Measurements from ENCODE around the gene HSPBP1. TPM values are rescaled to one million over a fixed set of nuclear protein-coding genes. Genes with fewer than 3 reads are reported as not detected.

Gene HSPBP1, protein sequence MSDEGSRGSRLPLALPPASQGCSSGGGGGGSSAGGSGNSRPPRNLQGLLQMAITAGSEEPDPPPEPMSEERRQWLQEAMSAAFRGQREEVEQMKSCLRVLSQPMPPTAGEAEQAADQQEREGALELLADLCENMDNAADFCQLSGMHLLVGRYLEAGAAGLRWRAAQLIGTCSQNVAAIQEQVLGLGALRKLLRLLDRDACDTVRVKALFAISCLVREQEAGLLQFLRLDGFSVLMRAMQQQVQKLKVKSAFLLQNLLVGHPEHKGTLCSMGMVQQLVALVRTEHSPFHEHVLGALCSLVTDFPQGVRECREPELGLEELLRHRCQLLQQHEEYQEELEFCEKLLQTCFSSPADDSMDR
- total RNA-seq, result 10 to 100 TPM; 35.4 to 50.3 TPM

GRCh38 chr19:55279770-55280643 lies at the start of gene HSPBP1:
Gene HSPBP1 (minus strand): TSS chr19:55280110. CDS start chr19:55279608, 502 bp downstream.

GRCh38 chr19:55325172-55325571 lies 45.3 kb upstream of the HSPBP1 start, which contains the start of gene TMEM150B:
Gene TMEM150B (minus strand): TSS chr19:55325341. CDS start chr19:55321036, 4,305 bp downstream.

GRCh38 chr19:55283548-55284377 lies 3.9 kb upstream of the HSPBP1 start, which contains the start of gene BRSK1:
Gene BRSK1 (plus strand): TSS chr19:55283997. CDS start chr19:55284443, 446 bp downstream.

DNA sequence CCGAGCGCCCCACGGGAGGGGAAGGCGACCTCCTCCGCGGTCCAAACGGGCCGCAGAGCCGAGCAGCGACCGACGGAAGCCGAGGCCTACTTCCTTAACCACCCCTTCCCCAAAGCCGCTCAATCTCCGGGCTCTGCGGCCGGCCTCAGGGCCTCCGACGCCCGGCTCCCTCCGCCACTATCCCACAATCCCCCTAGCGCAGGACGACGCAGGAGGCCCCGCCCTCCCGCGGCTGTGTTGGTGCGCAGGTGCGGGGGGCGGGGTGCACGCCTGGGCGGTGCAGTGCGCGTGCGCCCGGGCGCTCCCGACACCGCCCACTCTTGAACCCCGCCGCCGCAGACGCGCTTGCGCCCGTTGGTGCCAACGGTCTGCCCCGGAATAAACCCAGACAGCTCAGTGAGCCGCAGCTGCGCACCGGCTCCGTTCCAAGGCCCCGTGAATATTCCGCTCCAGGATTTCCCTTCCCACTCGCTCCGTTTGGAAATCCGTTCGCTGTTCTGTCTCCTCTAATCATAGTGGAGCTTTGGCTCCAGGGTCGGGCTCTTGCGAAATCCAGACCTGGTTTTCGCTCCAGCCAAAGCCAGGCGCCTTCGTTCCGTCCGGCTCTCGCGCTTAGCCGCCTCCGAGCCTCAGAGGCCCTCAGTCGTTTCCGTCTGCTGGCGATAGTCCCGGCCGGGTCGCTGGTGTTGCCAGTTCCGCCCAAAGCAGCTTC lies 20.9 kb downstream of the HSPBP1 start, which contains the start of gene PPP6R1:
Gene PPP6R1 (minus strand): TSS at position 190 of the 712 bp plus-strand sequence. CDS start 11,914 bp downstream, outside the sequence.

DNA sequence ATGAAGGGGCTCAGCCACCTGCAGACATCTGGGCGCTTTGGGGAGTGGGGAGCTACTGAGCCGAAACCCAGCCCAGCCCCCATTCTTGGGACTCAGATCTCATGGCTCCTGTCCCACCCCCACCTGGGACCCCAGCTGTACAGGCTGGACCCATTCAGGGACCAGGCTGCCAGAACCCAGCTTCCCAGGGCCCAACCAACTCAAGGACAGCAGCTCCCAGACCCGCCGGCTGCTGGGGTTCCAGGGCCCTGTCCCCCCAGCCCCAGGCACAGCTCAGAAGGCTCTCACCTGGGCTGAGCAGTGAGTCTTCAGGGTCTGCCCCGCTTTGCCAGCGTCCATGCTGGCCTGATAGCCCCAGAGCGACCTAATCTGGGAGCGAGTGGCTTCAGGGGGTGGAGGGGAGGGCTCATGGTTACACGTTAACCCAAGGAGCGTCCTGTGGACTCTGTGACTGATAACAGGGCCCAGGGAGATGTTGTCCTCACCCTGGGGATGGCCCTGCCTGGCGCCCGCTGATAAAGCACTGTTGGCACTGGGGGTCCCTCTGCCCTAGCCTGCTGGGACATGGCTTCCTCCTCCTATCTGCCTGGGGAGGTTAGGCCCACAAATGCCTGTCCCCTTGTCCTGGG lies 51.4 kb downstream of the HSPBP1 start, which contains the start of gene TMEM86B:
Gene TMEM86B (minus strand): TSS at position 361 of the 629 bp plus-strand sequence. CDS start 22 bp downstream, at position 339.

Small RNA genes within 50 kb of the gene (small RNA-seq; reads per million reads assigned to genes)
- gene MIR6802 (0.17 to 0.51 reads per million in 2 donors), gene MIR6803 (0 reads per million in 2 donors), gene MIR6804 (0 reads per million in 2 donors)

Other genes starting within 250 kb of the HSPBP1 start
- gene GP6, start 241.8 kb downstream of the HSPBP1 start, total RNA-seq, result not detected
- gene RDH13, start 217.0 kb downstream of the HSPBP1 start, total RNA-seq, result 10 to 100 TPM; 10.3 to 20.3 TPM
- gene EPS8L1, start 204.2 kb downstream of the HSPBP1 start, total RNA-seq, result 1 to 10 TPM; 6.9 to 8.3 TPM
- 10 to 100 TPM; 39.3 to 55.4 TPM for gene PPP1R12C, start 162.5 kb downstream of the HSPBP1 start, total RNA-seq
- gene TNNT1, start 130.9 kb downstream of the HSPBP1 start, total RNA-seq, result 1 to 10 TPM in 1 of 2 donors, under 1 TPM in 1; 0.34 to 9.0 TPM
- gene TNNI3, start 122.4 kb downstream of the HSPBP1 start, total RNA-seq, result 1 to 10 TPM in 1 of 2 donors, under 1 TPM in 1; 1.00 to 1.0 TPM
- 1 to 10 TPM; 2.1 to 2.7 TPM for gene DNAAF3, start 113.5 kb downstream of the HSPBP1 start, total RNA-seq
- gene SYT5, start 99.8 kb downstream of the HSPBP1 start, total RNA-seq, result 1 to 10 TPM in 1 of 2 donors, under 1 TPM in 1; 0.33 to 1.0 TPM
- gene PTPRH, start 70.6 kb downstream of the HSPBP1 start, total RNA-seq, result 10 to 100 TPM; 12.4 to 15.3 TPM
- 1 to 10 TPM; 1.4 to 1.7 TPM for gene TMEM86B, start 51.3 kb downstream of the HSPBP1 start, total RNA-seq
- 10 to 100 TPM; 51.3 to 54.3 TPM for gene PPP6R1, start 21.1 kb downstream of the HSPBP1 start, total RNA-seq
- gene BRSK1, start 3.9 kb upstream of the HSPBP1 start, total RNA-seq, result 1 to 10 TPM; 2.7 to 3.1 TPM
- gene TMEM150B, start 45.2 kb upstream of the HSPBP1 start, total RNA-seq, result not detected
- 10 to 100 TPM; 10.3 to 12.0 TPM for gene KMT5C, start 59.8 kb upstream of the HSPBP1 start, total RNA-seq
- gene COX6B2, start 74.6 kb upstream of the HSPBP1 start, total RNA-seq, result not detected
- not detected for gene GARIN5B, start 83.2 kb upstream of the HSPBP1 start, total RNA-seq
- gene IL11, start 90.4 kb upstream of the HSPBP1 start, total RNA-seq, result 1 to 10 TPM in 1 of 2 donors, not detected in 1; 1.0 TPM
- not detected for gene TMEM190, start 96.7 kb upstream of the HSPBP1 start, total RNA-seq
- gene TMEM238, start 104.2 kb upstream of the HSPBP1 start, total RNA-seq, result not detected
- 100 to 1,000 TPM; 230 to 328 TPM for gene RPL28, start 105.8 kb upstream of the HSPBP1 start, total RNA-seq
- gene UBE2S, start 127.7 kb upstream of the HSPBP1 start, total RNA-seq, result 100 to 1,000 TPM; 248 to 380 TPM
- not detected for gene SHISA7, start 163.2 kb upstream of the HSPBP1 start, total RNA-seq
- gene ISOC2, start 181.5 kb upstream of the HSPBP1 start, total RNA-seq, result 10 to 100 TPM; 66.4 to 95.6 TPM
- not detected for gene C19orf85, start 184.6 kb upstream of the HSPBP1 start, total RNA-seq
- gene ZNF628, start 196.5 kb upstream of the HSPBP1 start, total RNA-seq, result 1 to 10 TPM; 4.8 to 5.7 TPM
- gene NAT14, start 205.1 kb upstream of the HSPBP1 start, total RNA-seq, result 10 to 100 TPM; 13.4 to 18.6 TPM
- gene SSC5D, start 208.3 kb upstream of the HSPBP1 start, total RNA-seq, result under 1 TPM; 0.67 to 0.69 TPM

All from melanocyte of skin (primary cell).